AG04449 (cell line): ENCODE data around the gene SPTBN1.
"Not testable (repeated sequence)": the region's sequence is repeated elsewhere in the genome, so short reads cannot be mapped to it uniquely, and the experiment has no call there.

ENCODE experiments used
- CTCF ChIA-PET: fragments of 350-600 bp; formaldehyde crosslinking; extraction: SDS; loops from one replicate; lab custom pipeline; 2021; ENCODE audit warnings: antibody characterized with exemption; lab: Yijun Ruan, JAX
- POLR2A ChIA-PET: fragments of 400-600, 350-600 bp; formaldehyde crosslinking; extraction: SDS; loops from one replicate; lab custom pipeline; 2020; ENCODE audit warnings: antibody characterized with exemption, inconsistent platforms; lab: Yijun Ruan, JAX
- DNase-seq: peaks from one replicate; pipeline ENCODE4 v3.0.0-alpha.2; 2010; ENCODE audit warnings: low read depth, low spot score
- H3K4me3 ChIP-seq: 2 replicates; pipeline ENCODE4 v1.5.1; 2011; ENCODE audit warnings: low read depth, mild to moderate bottlenecking, control low read depth, low read length
- TF ChIP-seq, protein P1 (sequence below): IDR thresholded peaks from one replicate; pipeline ENCODE4 v1.5.1; 2011; ENCODE audit warnings: mild to moderate bottlenecking, moderate library complexity, low read length, control low read depth, inconsistent platforms; ENCODE audit not compliant: insufficient read depth; ENCODE audit errors: missing control alignments

Gene SPTBN1

GRCh38 chr2:54524226-54524991, 68.3 kb downstream of the SPTBN1 start:
- no peak overlapping the region for H3K4me3 ChIP-seq
- ChIA-PET CTCF (interaction anchor here (1.0 to 5.7 kb wide), 18 partner anchors 22 to 420 kb away, joined by 3 to 83 read pairs (median 4); no protein-coding TSS in a partner anchor), POLR2A (interaction anchor here (0.6 to 1.9 kb wide), 2 partner anchors 28 to 35 kb away, joined by 3 to 10 read pairs; no protein-coding TSS in a partner anchor)
- DNase-seq, result peak; percentile 24
- TF ChIP-seq, protein P1, sequence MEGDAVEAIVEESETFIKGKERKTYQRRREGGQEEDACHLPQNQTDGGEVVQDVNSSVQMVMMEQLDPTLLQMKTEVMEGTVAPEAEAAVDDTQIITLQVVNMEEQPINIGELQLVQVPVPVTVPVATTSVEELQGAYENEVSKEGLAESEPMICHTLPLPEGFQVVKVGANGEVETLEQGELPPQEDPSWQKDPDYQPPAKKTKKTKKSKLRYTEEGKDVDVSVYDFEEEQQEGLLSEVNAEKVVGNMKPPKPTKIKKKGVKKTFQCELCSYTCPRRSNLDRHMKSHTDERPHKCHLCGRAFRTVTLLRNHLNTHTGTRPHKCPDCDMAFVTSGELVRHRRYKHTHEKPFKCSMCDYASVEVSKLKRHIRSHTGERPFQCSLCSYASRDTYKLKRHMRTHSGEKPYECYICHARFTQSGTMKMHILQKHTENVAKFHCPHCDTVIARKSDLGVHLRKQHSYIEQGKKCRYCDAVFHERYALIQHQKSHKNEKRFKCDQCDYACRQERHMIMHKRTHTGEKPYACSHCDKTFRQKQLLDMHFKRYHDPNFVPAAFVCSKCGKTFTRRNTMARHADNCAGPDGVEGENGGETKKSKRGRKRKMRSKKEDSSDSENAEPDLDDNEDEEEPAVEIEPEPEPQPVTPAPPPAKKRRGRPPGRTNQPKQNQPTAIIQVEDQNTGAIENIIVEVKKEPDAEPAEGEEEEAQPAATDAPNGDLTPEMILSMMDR, result no peak

GRCh38 chr2:54525321-54525720, 69.2 kb downstream of the SPTBN1 start:
- no peak overlapping the region for H3K4me3 ChIP-seq
- POLR2A ChIA-PET, result interaction anchor here (1.9 kb wide), 1 partner anchor 34 kb away, joined by 10 read pairs; no protein-coding TSS in a partner anchor
- CTCF ChIA-PET, result interaction anchor here (1.0 to 5.7 kb wide), 5 partner anchors 23 to 421 kb away, joined by 3 to 83 read pairs (median 4); no protein-coding TSS in a partner anchor
- TF ChIP-seq, protein P1, result no peak
- no peak for DNase-seq

DNA sequence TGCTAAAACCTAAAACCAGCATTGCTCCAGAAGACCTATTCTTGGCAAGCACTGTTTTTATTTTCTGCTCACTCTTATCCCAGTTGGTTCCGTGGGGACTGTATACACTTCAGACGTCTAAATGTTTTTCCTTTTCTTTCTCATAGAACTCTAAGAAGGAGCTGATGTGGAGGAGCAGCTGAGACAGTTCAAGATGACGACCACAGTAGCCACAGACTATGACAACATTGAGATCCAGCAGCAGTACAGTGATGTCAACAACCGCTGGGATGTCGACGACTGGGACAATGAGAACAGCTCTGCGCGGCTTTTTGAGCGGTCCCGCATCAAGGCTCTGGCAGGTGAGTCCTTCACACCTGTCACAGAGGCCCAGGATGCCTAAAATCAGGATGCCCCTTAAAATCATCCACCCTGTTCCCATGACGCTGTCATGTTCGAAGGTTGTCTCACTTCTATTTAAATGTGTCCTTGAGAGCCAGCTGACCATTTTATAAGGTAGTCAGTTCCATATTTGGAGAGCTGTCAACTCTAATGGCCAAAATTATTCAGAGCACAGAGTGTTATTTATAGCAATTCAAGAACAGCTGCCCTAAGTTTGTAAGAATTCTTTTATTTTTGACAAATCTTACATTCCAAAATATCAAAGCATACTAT, 70.2 kb downstream of the SPTBN1 start:
- CTCF ChIA-PET, result interaction anchor here (1.0 to 1.2 kb wide), 2 partner anchors 126 to 178 kb away, joined by 3 to 4 read pairs; no protein-coding TSS in a partner anchor

DNA sequence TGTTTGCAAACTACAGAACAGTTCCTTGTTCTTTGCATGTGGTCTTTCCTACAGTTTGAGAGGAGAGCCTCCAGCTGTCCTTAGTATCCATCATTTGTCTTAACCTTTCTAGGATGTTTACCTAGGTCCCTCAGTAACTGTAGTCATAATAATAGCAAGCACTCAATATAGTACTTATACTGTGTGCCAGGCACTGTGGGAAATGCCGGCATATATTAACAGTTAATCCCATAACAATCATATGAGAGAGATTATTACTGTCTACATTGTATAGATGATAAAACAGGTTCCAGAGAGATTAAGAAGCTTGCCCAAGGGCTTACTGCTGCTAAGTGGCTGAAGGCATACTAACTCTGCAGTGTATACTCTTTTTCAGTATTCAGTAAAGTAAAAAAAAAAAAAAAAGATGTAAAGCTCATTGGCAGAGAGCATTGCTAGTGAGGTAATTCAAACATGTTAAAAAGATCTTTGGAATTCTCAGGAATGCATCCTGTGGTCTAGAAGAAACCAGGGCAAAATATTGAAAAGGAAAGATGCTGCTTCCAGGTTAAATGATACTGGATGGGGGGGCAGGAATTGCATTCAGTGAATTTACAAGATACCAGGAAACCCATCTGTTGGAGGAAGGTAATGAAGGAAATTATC, 72.3 kb downstream of the SPTBN1 start:
- TF ChIP-seq, protein P1, result no peak
- H3K4me3 ChIP-seq, result no peak overlapping the region
- ChIA-PET CTCF (interaction anchor here (1.4 kb wide), 1 partner anchor 421 kb away, joined by 3 read pairs; no protein-coding TSS in a partner anchor), POLR2A (no interaction called here)
- DNase-seq, result no peak

More for the DNA sequence above, 70.2 kb downstream of the SPTBN1 start:
- DNase-seq, result no peak
- H3K4me3 ChIP-seq, result no peak overlapping the region
- TF ChIP-seq, protein P1, result no peak
- POLR2A ChIA-PET, result no interaction called here

- POLR2A ChIA-PET, DNase-seq, H3K4me3 ChIP-seq: not testable (repeated sequence)
- CTCF ChIA-PET, result interaction anchor here (0.7 to 1.4 kb wide), 2 partner anchors 368 to 422 kb away, joined by 3 read pairs; no protein-coding TSS in a partner anchor
Measured at GRCh38 chr2:54529518-54529917, 73.4 kb downstream of the SPTBN1 start.

DNA sequence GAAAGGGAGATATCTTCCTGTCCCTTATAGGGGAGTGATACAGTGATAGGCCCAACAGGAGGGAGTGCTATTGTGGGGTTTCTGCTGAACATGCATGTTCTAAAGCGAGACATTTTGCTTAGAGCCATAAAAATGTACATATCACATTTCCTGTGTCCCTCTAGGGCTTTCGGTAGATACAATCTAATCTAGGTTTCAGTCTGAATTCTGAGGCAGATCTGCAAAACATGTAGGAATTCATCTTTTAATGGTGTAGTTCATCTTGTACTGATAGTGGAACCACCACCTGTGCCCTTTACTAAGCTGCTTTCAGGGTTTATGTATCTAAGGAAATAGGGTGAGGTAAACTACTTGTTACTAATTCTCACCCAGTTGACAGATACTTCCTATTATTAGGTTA, 73.8 kb downstream of the SPTBN1 start:
- TF ChIP-seq, protein P1, result no peak
- no peak for DNase-seq
- ChIA-PET POLR2A (no interaction called here), CTCF (interaction anchor here (1.4 kb wide), 1 partner anchor 423 kb away, joined by 3 read pairs; no protein-coding TSS in a partner anchor)
- H3K4me3 ChIP-seq, result no peak overlapping the region
